OCI-LY1 (cell line): ENCODE results near the gene SH2B3.

Source experiments
- CTCF ChIP-seq: fragments of 200-600 bp; sonication (generic), shearing (Covaris generic); IDR thresholded peaks from 2 replicates; pipeline ENCODE4 v1.5.1; 2017; ENCODE audit warnings: mild to moderate bottlenecking, antibody characterized with exemption, low read length, moderate library complexity, mixed read lengths
- EZH2 ChIP-seq: fragments of 200-600 bp; sonication (generic), shearing (Covaris generic); IDR thresholded peaks from 2 replicates; pipeline ENCODE4 v1.8.0; 2017; ENCODE audit warnings: borderline replicate concordance, mixed run types, mild to moderate bottlenecking, antibody characterized with exemption, low read length, moderate library complexity, mixed read lengths

- TF ChIP-seq CTCF, result no peak
- no peak for TF ChIP-seq EZH2
These were observed 18.8 kb upstream of the SH2B3 start for GRCh38 chr12:111386885-111387284.
